Activated CD8-positive, alpha-beta T cell treated with anti-CD3 and anti-CD28 coated beads for 36 hours (primary cell): ENCODE data around the gene CCDC51. TPM values are rescaled to one million over a fixed set of nuclear protein-coding genes. Genes with fewer than 3 reads are reported as not detected.
"Not testable (repeated sequence)": the region's sequence is repeated elsewhere in the genome, so short reads cannot be mapped to it uniquely, and the experiment has no call there.

Experiments used
- ATAC-seq: fragments of 200-7000 bp; cut with Tn5 transposase; one replicate; pipeline ENCODE4 v1.10.0; 2021; ENCODE audit warnings: mild to moderate bottlenecking, moderate library complexity
- CTCF ChIA-PET: fragments of 350-600 bp; sonication (Branson Sonifier 250); formaldehyde crosslinking; loops from one replicate; lab custom pipeline; 2021; ENCODE audit warnings: antibody characterized with exemption; lab: Charles Lee
- POLR2A ChIA-PET: fragments of 350-600 bp; sonication (Branson Sonifier 250); formaldehyde crosslinking; loops from one replicate; lab custom pipeline; 2021; ENCODE audit warnings: antibody characterized with exemption; lab: Charles Lee
- DNase-seq: peaks from one replicate; pipeline ENCODE4 v3.0.0-alpha.2; 2020
- H3K27ac Mint-ChIP-seq: one replicate; pipeline ENCODE4 v1.8.0; 2021; ENCODE audit warnings: mild to moderate bottlenecking, mixed read lengths
- H3K27me3 Mint-ChIP-seq: one replicate; pipeline ENCODE4 v1.8.0; 2021; ENCODE audit warnings: mixed read lengths
- H3K36me3 Mint-ChIP-seq: one replicate; pipeline ENCODE4 v1.8.0; 2021; ENCODE audit warnings: low read depth, mixed read lengths
- H3K4me1 Mint-ChIP-seq: one replicate; pipeline ENCODE4 v1.8.0; 2021; ENCODE audit warnings: low read depth, mixed read lengths
- H3K4me3 Mint-ChIP-seq: one replicate; pipeline ENCODE4 v1.8.0; 2021; ENCODE audit warnings: mild to moderate bottlenecking, moderate library complexity, mixed read lengths
- H3K9me3 Mint-ChIP-seq: one replicate; pipeline ENCODE4 v1.8.0; 2021; ENCODE audit warnings: mixed read lengths
- CTCF ChIP-seq: fragments of 200-600 bp; IDR thresholded peaks from one replicate; pipeline ENCODE4 v1.8.0; 2022; ENCODE audit warnings: antibody characterized with exemption, mild to moderate bottlenecking
- intact Hi-C: fragments of 100-400 bp; cut with micrococcal nuclease; formaldehyde crosslinking; loops from one replicate; pipeline ENCODE4 v1.10.0; 2022
- total RNA-seq, 2 experiments: library from RNA; stranded (reverse); gene quantifications; one replicate each; pipeline ENCODE4 v1.2.3, GENCODE V29; 2021

The CCDC51 gene
- total RNA-seq, 2 experiments from 2014 or later, result 25.3 to 28.3 TPM

- DNase-seq, result no peak
- ChIA-PET POLR2A (interaction anchor here (0.8 to 1.6 kb wide), 4 partner anchors 9 to 30 kb away, joined by 3 to 8 read pairs (median 4); partner anchors contain the start of gene ATRIP), CTCF (interaction anchor here (1.1 to 2.4 kb wide), 4 partner anchors 17 to 85 kb away, joined by 3 to 8 read pairs (median 4); partner anchors contain the start of gene ATRIP)
- H3K4me1 Mint-ChIP-seq, result peaks cover 22% of the 10 kb centered on the region
- H3K9me3 Mint-ChIP-seq, result no peaks in the 10 kb centered on the region
- H3K36me3 Mint-ChIP-seq, result peaks cover 41% of the 10 kb centered on the region
- no peak for TF ChIP-seq CTCF
- intact Hi-C loops, result no loop called here
- no peak for ATAC-seq
- H3K4me3 Mint-ChIP-seq, result no peak overlapping the region
- no peak overlapping the region for H3K27ac Mint-ChIP-seq
- H3K27me3 Mint-ChIP-seq, result no peaks in the 10 kb centered on the region
These were observed 23.8 kb upstream of the CCDC51 start for GRCh38 chr3:48463703-48464102.

- intact Hi-C loops, H3K4me3 Mint-ChIP-seq, DNase-seq, H3K27me3 Mint-ChIP-seq, H3K9me3 Mint-ChIP-seq, ATAC-seq, H3K27ac Mint-ChIP-seq, H3K4me1 Mint-ChIP-seq: not testable (repeated sequence)
- peaks cover 30% of the 10 kb centered on the region for H3K36me3 Mint-ChIP-seq
- POLR2A ChIA-PET, result interaction anchor here (1.1 to 1.4 kb wide), 2 partner anchors 9 to 11 kb away, joined by 3 to 5 read pairs; no protein-coding TSS in a partner anchor
- CTCF ChIA-PET, result interaction anchor here (1.4 to 2.0 kb wide), 4 partner anchors 11 to 87 kb away, joined by 3 to 13 read pairs (median 4); partner anchors contain the start of gene ATRIP
These were observed 21.8 kb upstream of the CCDC51 start for GRCh38 chr3:48461767-48462166.

- intact Hi-C loops, result no loop called here
These were observed 20.6 kb upstream of the CCDC51 start for GRCh38 chr3:48460517-48460902.

GRCh38 chr3:48459773-48460516 is 20.0 kb upstream of the CCDC51 start:
- DNase-seq (no peak), ATAC-seq (no peak)
- Mint-ChIP-seq H3K27ac (no peak overlapping the region), H3K36me3 (peaks cover 22% of the 10 kb centered on the region), H3K27me3 (no peaks in the 10 kb centered on the region), H3K9me3 (no peaks in the 10 kb centered on the region), H3K4me3 (no peak overlapping the region), H3K4me1 (no peaks in the 10 kb centered on the region)
- ChIA-PET POLR2A (interaction anchor here (1.0 to 3.4 kb wide), 2 partner anchors 9 to 14 kb away, joined by 3 to 12 read pairs; partner anchors contain the start of gene ATRIP), CTCF (interaction anchor here (1.7 kb wide), 1 partner anchor 24 kb away, joined by 8 read pairs; no protein-coding TSS in a partner anchor)
- intact Hi-C loops, result no loop called here
- TF ChIP-seq CTCF, result no peak

More at GRCh38 chr3:48460517-48460902, 20.6 kb upstream of the CCDC51 start:
- ChIA-PET POLR2A (interaction anchor here (0.5 to 1.0 kb wide), 2 partner anchors 8 to 19 kb away, joined by 3 to 4 read pairs; no protein-coding TSS in a partner anchor), CTCF (interaction anchor here (1.4 kb wide), 1 partner anchor 89 kb away, joined by 4 read pairs; no protein-coding TSS in a partner anchor)
- peaks cover 5% of the 10 kb centered on the region for H3K4me1 Mint-ChIP-seq
- H3K9me3 Mint-ChIP-seq, result no peaks in the 10 kb centered on the region
- H3K27me3 Mint-ChIP-seq, result no peaks in the 10 kb centered on the region
- DNase-seq, result no peak
- H3K27ac Mint-ChIP-seq, result no peak overlapping the region
- no peak for TF ChIP-seq CTCF
- no peak for ATAC-seq
- no peak overlapping the region for H3K4me3 Mint-ChIP-seq
- peaks cover 21% of the 10 kb centered on the region for H3K36me3 Mint-ChIP-seq

- ChIA-PET POLR2A (interaction anchor here (1.1 to 3.4 kb wide), 2 partner anchors 13 to 14 kb away, joined by 4 to 12 read pairs; partner anchors contain the start of gene ATRIP), CTCF (interaction anchor here (1.3 to 2.3 kb wide), 3 partner anchors 12 to 59 kb away, joined by 3 to 9 read pairs (median 8); partner anchors contain the start of gene ATRIP)
- no peaks in the 10 kb centered on the region for H3K4me1 Mint-ChIP-seq
- no peak overlapping the region for H3K27ac Mint-ChIP-seq
- no peak for TF ChIP-seq CTCF
- intact Hi-C loops, result no loop called here
- peaks cover 26% of the 10 kb centered on the region for H3K36me3 Mint-ChIP-seq
- no peak for DNase-seq
- no peak overlapping the region for H3K4me3 Mint-ChIP-seq
- no peaks in the 10 kb centered on the region for H3K9me3 Mint-ChIP-seq
- no peaks in the 10 kb centered on the region for H3K27me3 Mint-ChIP-seq
- ATAC-seq, result no peak
These were observed 19.4 kb upstream of the CCDC51 start for GRCh38 chr3:48459331-48459730.
